ENCODE data around the gene NIBAN1. TPM values are rescaled to one million over a fixed set of nuclear protein-coding genes. Genes with fewer than 3 reads are reported as not detected.

The NIBAN1 gene
- total and polyA plus RNA-seq, 9 of the 15 experiments (the other 6 are each of a cell fraction or from before 2014, with no cell fraction given) = 1.5 to 26.6 (median 16.2) TPM

GRCh38 chr1:184971522-184972265, 2.6 kb downstream of the NIBAN1 start:
- Histone ChIP-seq H3K9me1 (ENCODE audit: control insufficient read depth, insufficient read depth, low read length) (no peaks in the 10 kb centered on the region), H3K9me3 (replicated peaks; ENCODE audit: control insufficient read depth, insufficient read depth, low read depth, low read length) (no peaks in the 10 kb centered on the region), H3K79me2 (ENCODE audit: control insufficient read depth, insufficient read depth, low read length) (peaks cover 48% of the 10 kb centered on the region), H3K27me3 (ENCODE audit: control insufficient read depth in 2 of 2, insufficient read depth in 2 of 2, low read length in 2 of 2) (no peaks in the 10 kb centered on the region), H4K20me1 (replicated peaks; ENCODE audit: control insufficient read depth, insufficient read depth, low read length) (no peaks in the 10 kb centered on the region), H3K27ac (ENCODE audit: extremely low read depth, low read depth, low read length) (no peak overlapping the region), H3K9ac (ENCODE audit: insufficient read depth in 1 of 2, low read depth in 2 of 2, low read length in 2 of 2) (no peak overlapping the region), H3K4me2 (ENCODE audit: insufficient read depth, low read length) (peak overlapping the region; percentile 97; the same call in 1 of the 2 replicates), H3K36me3 (ENCODE audit: control insufficient read depth, insufficient read depth, low read length) (no peaks in the 10 kb centered on the region), H2AFZ (ENCODE audit: low read depth, low read length) (no peak overlapping the region), H3K4me3 (no peak overlapping the region), H3K4me1 (replicated peaks in 1 of 2; ENCODE audit: control insufficient read depth in 2 of 2, insufficient read depth in 2 of 2, low read length in 2 of 2) (peaks cover 13 to 18% of the 10 kb centered on the region in 2 experiments; a peak in 4 of 5 replicates)
- TF ChIP-seq ZSCAN29 (IDR thresholded peaks at IDR 0.05) (no peak), HMBOX1 (IDR thresholded peaks at IDR 0.05) (0 out of 2 replicates have a peak, but pooled peaks have one; percentile 15), KLF13 (tag; IDR thresholded peaks at IDR 0.05; ENCODE audit: borderline replicate concordance, low read depth) (no peak), ZNF316 (IDR thresholded peaks at IDR 0.05) (peak; percentile 34; the same call in 1 of the 2 replicates), HMGN3 (IDR thresholded peaks at IDR 0.05; ENCODE audit: borderline replicate concordance, extremely low read depth, insufficient read length, low read depth, low read length) (no peak)
- TF ChIP-seq, protein P1, sequence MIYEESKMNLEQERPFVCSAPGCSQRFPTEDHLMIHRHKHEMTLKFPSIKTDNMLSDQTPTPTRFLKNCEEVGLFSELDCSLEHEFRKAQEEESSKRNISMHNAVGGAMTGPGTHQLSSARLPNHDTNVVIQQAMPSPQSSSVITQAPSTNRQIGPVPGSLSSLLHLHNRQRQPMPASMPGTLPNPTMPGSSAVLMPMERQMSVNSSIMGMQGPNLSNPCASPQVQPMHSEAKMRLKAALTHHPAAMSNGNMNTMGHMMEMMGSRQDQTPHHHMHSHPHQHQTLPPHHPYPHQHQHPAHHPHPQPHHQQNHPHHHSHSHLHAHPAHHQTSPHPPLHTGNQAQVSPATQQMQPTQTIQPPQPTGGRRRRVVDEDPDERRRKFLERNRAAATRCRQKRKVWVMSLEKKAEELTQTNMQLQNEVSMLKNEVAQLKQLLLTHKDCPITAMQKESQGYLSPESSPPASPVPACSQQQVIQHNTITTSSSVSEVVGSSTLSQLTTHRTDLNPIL (CRISPR knock-in tag; IDR thresholded peaks at IDR 0.05) = 0 out of 2 replicates have a peak, but pooled peaks have one; percentile 20
- POLR2A ChIA-PET = interaction anchor here (0.6 to 8.3 kb wide), 12 partner anchors 10 to 370 kb away, joined by 3 to 63 read pairs (median 3); no protein-coding TSS in a partner anchor
- in situ Hi-C loops (cut with MboI) = no loop called here
- intact Hi-C loops (cut with micrococcal nuclease) = loop anchor here (2.0 kb wide), 2 partner anchors 43 to 217 kb away; partner anchors contain the start of gene EDEM3
- DNase-seq (ENCODE audit: extremely low read depth in 1 of 4, low spot score in 3 of 4) (no peak), FAIRE-seq (peak; percentile 11), ATAC-seq (no peak)
- BruUV-seq (replicated peaks) = no TSS peak
- 79% methylated on average over 8 of the region's 8 CpGs for WGBS (ENCODE audit: insufficient coverage, low coverage, missing lambda C conversion rate)
- CTCF ChIA-PET (ENCODE audit: low intra/inter-chr PET ratio) = no interaction called here

Measured in K562 (cell line).